ENCODE results near the gene MARCHF9.

DNA sequence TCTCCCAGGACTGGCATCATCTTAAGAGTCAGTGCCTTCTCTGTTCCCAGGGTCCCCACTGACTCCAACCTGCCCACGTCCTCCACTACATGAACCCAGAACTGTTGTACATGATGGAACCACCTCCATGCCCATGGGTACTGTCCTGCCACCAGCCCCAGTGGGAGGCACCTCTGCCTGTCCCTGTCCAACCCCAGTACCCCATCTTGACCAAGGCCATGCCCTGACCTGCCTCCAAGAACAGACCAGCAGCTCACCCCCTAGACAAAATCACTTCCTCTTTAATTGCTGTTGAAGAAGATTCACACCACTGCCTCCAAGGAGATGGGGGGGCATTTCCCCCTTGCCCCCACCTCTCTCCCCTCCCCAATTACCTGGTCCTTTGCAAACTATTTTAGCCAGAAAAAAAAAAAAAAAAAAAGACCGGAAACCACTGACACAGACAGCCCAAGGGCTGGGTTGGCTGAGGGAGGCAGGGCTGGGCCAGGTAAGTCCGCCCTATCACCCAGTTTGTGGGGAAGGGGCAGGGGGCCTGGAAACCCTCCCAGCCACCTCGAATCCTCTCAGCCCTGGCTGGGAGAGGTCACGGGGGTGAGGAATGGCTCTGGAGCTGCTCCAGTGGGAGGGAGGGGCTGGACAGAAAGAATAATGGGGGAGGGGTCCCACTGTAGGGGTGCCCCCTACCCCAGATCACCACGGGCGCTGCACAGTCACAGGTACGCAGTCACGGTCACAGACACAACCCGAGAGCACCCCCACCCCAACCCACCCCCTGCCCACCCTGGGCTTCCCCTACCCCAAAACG, 29.8 kb upstream of the MARCHF9 start:
- TF ChIP-seq GATA2 (IDR thresholded peaks at IDR 0.05; ENCODE audit: low read depth, low read length) (no peak), GATA3 (IDR thresholded peaks at IDR 0.05; ENCODE audit: low read depth, low read length) (no peak)
